ENCODE results near the gene NCEH1.

GRCh38 chr3:172750368-172751174, 39.7 kb upstream of the NCEH1 start, which contains the start of gene ECT2:
- TF ChIP-seq CTCF (IDR thresholded peaks at IDR 0.05; ENCODE audit: low read depth, low read length, missing input control) (peak; percentile 75), JUND (IDR thresholded peaks at IDR 0.05) (peak; percentile 35 to 50), RAD21 (IDR thresholded peaks at IDR 0.05) (peak; percentile 61 to 65), MAX (IDR thresholded peaks at IDR 0.05) (no peak), TAF1 (conservative IDR thresholded peaks at IDR 0.05) (no peak), EGR1 (IDR thresholded peaks at IDR 0.05; ENCODE audit: low read depth in 2 of 2) (no peak), ZBTB33 (IDR thresholded peaks at IDR 0.05) (peak; percentile 28)

Measured in liver (tissue), 3 donors.